ENCODE measurements around the gene WDR27.

DNA sequence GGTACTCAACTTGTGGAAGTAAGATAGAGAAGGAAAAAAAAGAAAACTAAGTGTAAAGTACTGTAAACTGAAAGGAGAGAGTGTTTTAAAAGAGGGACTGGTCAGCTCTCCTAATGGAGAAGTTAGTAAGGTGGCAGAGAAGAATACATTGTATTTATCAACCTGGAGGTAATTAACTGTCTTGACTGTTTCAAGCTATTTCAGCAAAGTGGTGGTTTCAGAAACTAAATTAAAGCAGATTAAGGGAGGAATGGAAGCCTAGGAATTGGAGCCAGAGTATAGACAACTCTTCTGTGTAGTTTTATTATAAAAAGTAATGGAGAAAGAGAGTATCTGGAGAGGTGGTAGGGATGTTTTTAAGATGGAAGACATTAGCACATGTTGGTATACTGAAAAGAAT lies 25.1 kb upstream of the WDR27 start:
- TF ChIP-seq, protein P1, sequence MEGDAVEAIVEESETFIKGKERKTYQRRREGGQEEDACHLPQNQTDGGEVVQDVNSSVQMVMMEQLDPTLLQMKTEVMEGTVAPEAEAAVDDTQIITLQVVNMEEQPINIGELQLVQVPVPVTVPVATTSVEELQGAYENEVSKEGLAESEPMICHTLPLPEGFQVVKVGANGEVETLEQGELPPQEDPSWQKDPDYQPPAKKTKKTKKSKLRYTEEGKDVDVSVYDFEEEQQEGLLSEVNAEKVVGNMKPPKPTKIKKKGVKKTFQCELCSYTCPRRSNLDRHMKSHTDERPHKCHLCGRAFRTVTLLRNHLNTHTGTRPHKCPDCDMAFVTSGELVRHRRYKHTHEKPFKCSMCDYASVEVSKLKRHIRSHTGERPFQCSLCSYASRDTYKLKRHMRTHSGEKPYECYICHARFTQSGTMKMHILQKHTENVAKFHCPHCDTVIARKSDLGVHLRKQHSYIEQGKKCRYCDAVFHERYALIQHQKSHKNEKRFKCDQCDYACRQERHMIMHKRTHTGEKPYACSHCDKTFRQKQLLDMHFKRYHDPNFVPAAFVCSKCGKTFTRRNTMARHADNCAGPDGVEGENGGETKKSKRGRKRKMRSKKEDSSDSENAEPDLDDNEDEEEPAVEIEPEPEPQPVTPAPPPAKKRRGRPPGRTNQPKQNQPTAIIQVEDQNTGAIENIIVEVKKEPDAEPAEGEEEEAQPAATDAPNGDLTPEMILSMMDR (IDR thresholded peaks at IDR 0.05) = no peak
- TF ChIP-seq POLR2A (IDR thresholded peaks at IDR 0.05) = no peak
